Measurements from ENCODE around the gene SEMA3C. TPM values are rescaled to one million over a fixed set of nuclear protein-coding genes. Genes with fewer than 3 reads are reported as not detected.

SEMA3C gene
- total and polyA plus RNA-seq, 7 donors = 8.4 to 298 (median 213) TPM

DNA sequence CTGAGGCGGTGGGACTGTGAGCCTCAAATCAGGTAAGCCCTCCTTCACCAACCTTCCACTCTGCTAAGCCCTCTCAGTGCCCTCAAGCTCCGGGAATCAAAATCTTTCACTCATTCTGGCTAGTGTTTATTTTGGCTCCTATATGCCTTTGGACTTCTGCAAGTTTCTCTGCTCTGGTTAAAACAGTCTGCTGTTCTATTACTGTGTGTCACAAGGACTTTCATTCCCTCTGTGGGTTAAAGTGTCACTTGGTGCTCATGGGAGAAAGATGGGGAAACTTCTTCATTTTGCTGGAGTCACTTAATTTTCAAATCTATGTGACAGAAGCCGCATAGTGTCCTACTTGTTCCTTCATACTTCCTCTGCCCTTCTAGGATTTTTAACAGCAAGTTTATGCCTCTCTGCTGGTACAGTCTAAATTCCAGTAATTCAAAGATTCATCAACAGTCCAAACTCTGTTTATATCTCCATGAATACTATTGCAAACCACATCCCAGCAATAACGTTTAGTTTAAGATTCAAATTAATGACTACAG, 219.1 kb downstream of the SEMA3C start:
- Histone ChIP-seq H3K36me3 (no peaks in the 10 kb centered on the region), H3K9me3 (peaks cover 0 to 6% (median 0%) of the 10 kb centered on the region in 4 donors), H3K27ac (peak overlapping the region; percentile 24 to 51 (median 34)), H3K4me1 (peaks cover 0 to 16% (median 14%) of the 10 kb centered on the region in 4 donors), H3K4me3 (no peak overlapping the region), H3K27me3 (no peaks in the 10 kb centered on the region)
- WGBS, 2 donors = 47 to 63% methylated on average over 4 of the region's 4 CpGs
- intact Hi-C loops (cut with DNase I) = loop anchor here (1.0 to 5.0 kb wide), 3 partner anchors 218 to 770 kb away; partner anchors contain the start of gene SEMA3C
- no peak for DNase-seq
- TF ChIP-seq, protein P1, sequence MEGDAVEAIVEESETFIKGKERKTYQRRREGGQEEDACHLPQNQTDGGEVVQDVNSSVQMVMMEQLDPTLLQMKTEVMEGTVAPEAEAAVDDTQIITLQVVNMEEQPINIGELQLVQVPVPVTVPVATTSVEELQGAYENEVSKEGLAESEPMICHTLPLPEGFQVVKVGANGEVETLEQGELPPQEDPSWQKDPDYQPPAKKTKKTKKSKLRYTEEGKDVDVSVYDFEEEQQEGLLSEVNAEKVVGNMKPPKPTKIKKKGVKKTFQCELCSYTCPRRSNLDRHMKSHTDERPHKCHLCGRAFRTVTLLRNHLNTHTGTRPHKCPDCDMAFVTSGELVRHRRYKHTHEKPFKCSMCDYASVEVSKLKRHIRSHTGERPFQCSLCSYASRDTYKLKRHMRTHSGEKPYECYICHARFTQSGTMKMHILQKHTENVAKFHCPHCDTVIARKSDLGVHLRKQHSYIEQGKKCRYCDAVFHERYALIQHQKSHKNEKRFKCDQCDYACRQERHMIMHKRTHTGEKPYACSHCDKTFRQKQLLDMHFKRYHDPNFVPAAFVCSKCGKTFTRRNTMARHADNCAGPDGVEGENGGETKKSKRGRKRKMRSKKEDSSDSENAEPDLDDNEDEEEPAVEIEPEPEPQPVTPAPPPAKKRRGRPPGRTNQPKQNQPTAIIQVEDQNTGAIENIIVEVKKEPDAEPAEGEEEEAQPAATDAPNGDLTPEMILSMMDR (IDR thresholded peaks at IDR 0.05) = no peak
- TF ChIP-seq POLR2AphosphoS5 (IDR thresholded peaks at IDR 0.05) (no peak), EP300 (IDR thresholded peaks at IDR 0.05) (no peak)

DNA sequence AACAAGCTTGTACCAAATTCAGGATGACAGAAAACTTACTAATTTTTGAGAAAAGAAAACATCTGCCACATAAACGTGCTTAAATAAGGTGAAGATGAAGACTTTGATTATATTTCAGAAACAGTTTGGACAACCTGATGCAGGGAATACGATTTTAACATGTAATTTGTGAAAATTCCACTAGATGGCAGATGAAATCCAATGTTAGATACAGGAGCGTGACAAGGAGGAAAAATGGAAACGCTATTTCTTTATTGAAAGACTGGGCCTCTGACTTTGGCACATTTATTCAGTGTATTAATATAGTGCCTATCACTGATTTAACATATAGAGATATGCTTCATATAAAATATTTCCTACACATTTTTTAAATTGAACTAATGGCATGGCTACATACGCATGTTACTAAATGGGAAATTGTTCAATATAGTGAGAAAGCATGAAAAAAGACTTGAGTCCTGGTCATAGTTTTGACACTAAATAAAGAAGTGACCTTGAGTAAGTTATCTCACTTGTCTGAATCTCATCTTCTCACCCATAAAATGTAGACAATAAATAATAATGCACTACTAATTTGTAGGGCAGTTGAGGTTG, 219.7 kb downstream of the SEMA3C start:
- TF ChIP-seq POLR2AphosphoS5 (IDR thresholded peaks at IDR 0.05) = no peak
- TF ChIP-seq EP300 (IDR thresholded peaks at IDR 0.05) = no peak
- TF ChIP-seq POLR2A (IDR thresholded peaks at IDR 0.05) = no peak
- TF ChIP-seq, protein P1 (IDR thresholded peaks at IDR 0.05) = peak; percentile 46 to 73 (median 64)
- no peak for DNase-seq
- Histone ChIP-seq H3K36me3 (no peaks in the 10 kb centered on the region), H3K27me3 (no peaks in the 10 kb centered on the region), H3K4me1 (peaks cover 0 to 16% (median 14%) of the 10 kb centered on the region in 4 donors), H3K9me3 (peaks cover 0 to 7% (median 0%) of the 10 kb centered on the region in 4 donors), H3K4me3 (no peak overlapping the region), H3K27ac (peak overlapping the region in 3 of 4 donors; percentile 29 to 51 (median 40))
- intact Hi-C loops (cut with DNase I) = loop anchor here (1.0 to 2.0 kb wide), 2 partner anchors 558 to 770 kb away; no protein-coding TSS in a partner anchor
- WGBS, 2 donors = 19 to 20% methylated on average over 5 of the region's 5 CpGs

Data from sigmoid colon (tissue), 7 donors.